HepG2 (cell line): ENCODE data around the gene PDLIM7. TPM values are rescaled to one million over a fixed set of nuclear protein-coding genes. Genes with fewer than 3 reads are reported as not detected.
A peak's percentile ranks its signal among the peaks of the same experiment; 100 is the strongest.

Source experiments
- ATAC-seq: fragments of 200-7000 bp; cut with Tn5 transposase; 3 replicates; pipeline ENCODE4 v1.9.1; 2020; ENCODE audit warnings: mild to moderate bottlenecking, moderate library complexity
- BruUV-seq: library from RNA; stranded (reverse); fragments of 400-500 nt; replicated peaks from 2 replicates; lab custom pipeline; 2021; lab: Mats Ljungman, UMichigan
- CTCF ChIA-PET: fragments of 300-600 bp; formaldehyde crosslinking; extraction: SDS; loops from one replicate; lab custom pipeline; 2021; ENCODE audit warnings: low total read pairs, inconsistent platforms, low intra/inter-chr PET ratio; lab: Yijun Ruan, JAX
- POLR2A ChIA-PET: fragments of 350-600 bp; sonication (Branson Sonifier 250); formaldehyde crosslinking; loops from one replicate; lab custom pipeline; 2020; ENCODE audit warnings: antibody characterized with exemption, inconsistent platforms; lab: Yijun Ruan, JAX
- DNase-seq: peaks from one replicate; pipeline ENCODE4 v3.0.0-alpha.2; 2015; ENCODE audit warnings: low spot score
- FAIRE-seq: peaks from 3 replicates; lab custom pipeline; 2011; peaks lifted over from hg19 to GRCh38; lab: Jason Lieb, UNC
- H2AFZ ChIP-seq: one replicate; pipeline ENCODE4 v1.6.1; 2011; ENCODE audit warnings: low read length, inconsistent platforms
- H3K27ac ChIP-seq: fragments of 300-600 bp; 3 replicates; pipeline ENCODE4 v1.8.0; 2011; ENCODE audit warnings: mixed run types, mild to moderate bottlenecking, mixed read lengths, low read length, inconsistent platforms; ENCODE audit not compliant: insufficient read depth; ENCODE audit errors: extremely low read length
- H3K27me3 ChIP-seq, 2 experiments: fragments of 200-600 bp in 1 of 2; 2 replicates in 1 of 2; 3 replicates in 1 of 2; pipeline versions ENCODE4 v1.6.0 to v1.8.0; 2011; ENCODE audit warnings: low read length in 2 of 2, mild to moderate bottlenecking in 2 of 2, moderate library complexity in 2 of 2, inconsistent platforms in 1 of 2; ENCODE audit not compliant: insufficient read depth in 2 of 2, control insufficient read depth in 1 of 2
- H3K36me3 ChIP-seq, 2 experiments: fragments of 200-600 bp in 1 of 2; replicated peaks in 1 of 2; 2 replicates in 1 of 2; 3 replicates in 1 of 2; pipeline versions ENCODE4 v1.5.1 to v1.8.0; 2011; ENCODE audit warnings: low read length in 2 of 2, inconsistent platforms in 1 of 2; ENCODE audit not compliant: insufficient read depth in 2 of 2, control insufficient read depth in 1 of 2
- H3K4me1 ChIP-seq: 2 replicates; pipeline ENCODE4 v1.5.1; 2012; ENCODE audit warnings: low read length, inconsistent platforms; ENCODE audit not compliant: insufficient read depth
- H3K4me2 ChIP-seq: 2 replicates; pipeline ENCODE4 v1.6.0; 2011; ENCODE audit warnings: low read depth, low read length, inconsistent platforms
- H3K4me3 ChIP-seq, 3 experiments: fragments of 200-600 bp in 1 of 3; sonication (generic), shearing (Covaris generic) in 1 of 3; replicated peaks in 1 of 3; 2 replicates each; pipeline ENCODE4 v1.5.1; 2011 to 2016; ENCODE audit warnings: low read length in 3 of 3, inconsistent platforms in 2 of 3, low read depth in 2 of 3, mild to moderate bottlenecking in 2 of 3, control low read depth in 1 of 3, mixed read lengths in 1 of 3; ENCODE audit not compliant: insufficient read depth in 1 of 3
- H3K79me2 ChIP-seq: one replicate; pipeline ENCODE4 v1.6.1; 2011; ENCODE audit warnings: low read length, inconsistent platforms; ENCODE audit not compliant: insufficient read depth
- H3K9ac ChIP-seq: 2 replicates; pipeline ENCODE4 v1.6.0; 2011; ENCODE audit warnings: mild to moderate bottlenecking, low read depth, low read length, inconsistent platforms; ENCODE audit not compliant: insufficient read depth
- H3K9me3 ChIP-seq: 2 replicates; pipeline ENCODE4 v1.5.1; 2012; ENCODE audit warnings: mild to moderate bottlenecking, low read length
- H4K20me1 ChIP-seq: 2 replicates; pipeline ENCODE4 v1.6.0; 2011; ENCODE audit warnings: inconsistent platforms, mild to moderate bottlenecking, low read length, moderate library complexity; ENCODE audit not compliant: insufficient read depth
- CTCF ChIP-seq: sonication (generic); formaldehyde crosslinking; IDR thresholded peaks from 2 replicates; pipeline ENCODE4 v1.5.0; 2020; ENCODE audit warnings: mild to moderate bottlenecking, missing genetic modification reagents, moderate library complexity
- FOSL2 ChIP-seq: sonication (generic); formaldehyde crosslinking; IDR thresholded peaks from 2 replicates; pipeline ENCODE4 v1.4.0; 2020; ENCODE audit warnings: missing genetic modification reagents
- NFIC ChIP-seq: IDR thresholded peaks from 2 replicates; pipeline ENCODE4 v1.6.1; 2012; ENCODE audit warnings: mild to moderate bottlenecking, low read length, inconsistent platforms
- PATZ1 ChIP-seq: sonication (generic); formaldehyde crosslinking; IDR thresholded peaks from 2 replicates; pipeline ENCODE4 v1.4.0; 2020; ENCODE audit warnings: missing genetic modification reagents
- POLR2G ChIP-seq: fragments of 200-400 bp; formaldehyde crosslinking; IDR thresholded peaks from 2 replicates; pipeline ENCODE4 v1.6.1; 2018; ENCODE audit warnings: mild to moderate bottlenecking, low read depth, low read length, moderate library complexity
- RCOR2 ChIP-seq: IDR thresholded peaks from 2 replicates; pipeline ENCODE4 v1.6.1; 2016; ENCODE audit warnings: missing biosample characterization, missing genetic modification reagents
- THAP7 ChIP-seq: sonication (generic); formaldehyde crosslinking; IDR thresholded peaks from 2 replicates; pipeline ENCODE4 v1.8.1; 2023; ENCODE audit warnings: mild to moderate bottlenecking, missing genetic modification reagents
- ZC3H13 ChIP-seq: sonication (generic); formaldehyde crosslinking; IDR thresholded peaks from 2 replicates; pipeline ENCODE4 v1.8.1; 2023; ENCODE audit warnings: mild to moderate bottlenecking, missing genetic modification reagents, moderate library complexity
- ZNF317 ChIP-seq: sonication (generic); formaldehyde crosslinking; IDR thresholded peaks from 2 replicates; pipeline ENCODE4 v1.5.0; 2020; ENCODE audit warnings: mild to moderate bottlenecking, missing genetic modification reagents
- ZNF451 ChIP-seq: sonication (generic); formaldehyde crosslinking; IDR thresholded peaks from 2 replicates; pipeline ENCODE4 v1.5.0; 2020; ENCODE audit warnings: mild to moderate bottlenecking, missing genetic modification reagents
- ZNF687 ChIP-seq: sonication (generic); formaldehyde crosslinking; IDR thresholded peaks from 2 replicates; pipeline ENCODE4 v1.5.1; 2020; ENCODE audit warnings: mild to moderate bottlenecking, missing genetic modification reagents, moderate library complexity
- ZNF790 ChIP-seq: sonication (generic); formaldehyde crosslinking; IDR thresholded peaks from 2 replicates; pipeline ENCODE4 v1.8.0; 2022; ENCODE audit warnings: missing genetic modification reagents, mild to moderate bottlenecking, borderline replicate concordance
- WGBS: methylation state at CpG from one replicate; pipeline ENCODE4 v1.1.6; 2017; ENCODE audit warnings: low lambda C conversion rate; 5-methylcytosine and 5-hydroxymethylcytosine counted together
- in situ Hi-C: cut with HindIII; loops from 2 replicates; pipeline ENCODE4 v1.10.0; 2017; ENCODE audit warnings: low pct_unique_long_range_greater_than_20kb; ENCODE audit not compliant: extremely low pct_ligation_motif_present
- intact Hi-C: fragments of 100-400 bp; cut with micrococcal nuclease; formaldehyde crosslinking; loops from one replicate; pipeline ENCODE4 v1.10.0; 2022; ENCODE audit not compliant: unreplicated experiment
- polyA plus RNA-seq, 8 experiments: library from polyadenylated mRNA; depleted of rRNA in 3 of 8; stranded (reverse) in 7 of 8; unstranded in 1 of 8; fragments of >200 nt; fragmentation: Illumina TruSeq in 4 of 8; extraction: Trizol in 4 of 8; gene quantifications; 2 replicates each; pipeline versions ENCODE4 v1.2.1 to v1.2.3, GENCODE V29; 2011 to 2016; ENCODE audit warnings: low read depth in 4 of 8, missing spikeins in 1 of 8, mixed read lengths in 1 of 8; ENCODE audit not compliant: insufficient read depth in 1 of 8
- total RNA-seq, 5 experiments: library from RNA; depleted of rRNA; stranded (reverse); fragments of >200 nt; fragmentation: Illumina TruSeq; extraction: Trizol; gene quantifications; 2 replicates each; pipeline ENCODE4 v1.2.3, GENCODE V29; 2016; ENCODE audit warnings: low read depth in 1 of 5

Gene PDLIM7
- total and polyA plus RNA-seq, 2 of the 13 experiments (the other 11 are each of a cell fraction or from before 2014, with no cell fraction given): 21.1 to 31.3 TPM

GRCh38 chr5:177494346-177495195 is 2.8 kb downstream of the PDLIM7 start:
- no TSS peak for BruUV-seq
- CTCF ChIA-PET: interaction anchor here (1.4 kb wide), 1 partner anchor 39 kb away, joined by 4 read pairs; no protein-coding TSS in a partner anchor
- intact Hi-C loops (loop anchor here (1.0 to 5.0 kb wide), 2 partner anchors 104 to 182 kb away; partner anchors contain the start of gene MXD3), in situ Hi-C loops (no loop called here)
- peaks cover 6 to 11% of the 10 kb centered on the region in 2 experiments; a peak in 1 of 5 replicates for H3K36me3 ChIP-seq
- H3K4me2 ChIP-seq: no peak overlapping the region
- DNase-seq (peak; percentile 47), ATAC-seq (no peak), FAIRE-seq (peak; percentile 37)
- no peak overlapping the region for H3K27ac ChIP-seq
- H3K79me2 ChIP-seq: no peaks in the 10 kb centered on the region
- H4K20me1 ChIP-seq: peaks cover 15% of the 10 kb centered on the region; the same call in 1 of the 2 replicates
- WGBS: 85% methylated on average over 9 of the region's 11 CpGs
- peaks cover 0 to 13% of the 10 kb centered on the region in 2 experiments; a peak in 2 of 5 replicates for H3K27me3 ChIP-seq
- no peaks in the 10 kb centered on the region for H3K9me3 ChIP-seq
- POLR2A ChIA-PET: interaction anchor here (2.2 to 3.6 kb wide), 5 partner anchors 15 to 39 kb away, joined by 4 to 42 read pairs (median 8); partner anchors contain the start of genes DDX41 and DOK3
- H3K9ac ChIP-seq: no peak overlapping the region
- peaks cover 38% of the 10 kb centered on the region for H3K4me1 ChIP-seq
- H2AFZ ChIP-seq: no peak overlapping the region
- no peak overlapping the region for H3K4me3 ChIP-seq
- TF ChIP-seq POLR2G (peak; percentile 29; the same call in 1 of the 2 replicates), ZC3H13 (CRISPR knock-in tag) (no peak), RCOR2 (no peak), ZNF687 (CRISPR knock-in tag) (peak; percentile 28; the same call in 1 of the 2 replicates), NFIC (no peak), ZNF451 (CRISPR knock-in tag) (no peak), PATZ1 (CRISPR knock-in tag) (peak; percentile 47), FOSL2 (CRISPR knock-in tag) (peak; percentile 38; the same call in 1 of the 2 replicates), ZNF317 (CRISPR knock-in tag) (no peak), ZNF790 (no peak), CTCF (CRISPR knock-in tag) (peak; percentile 48), THAP7 (CRISPR knock-in tag) (no peak)
